Measurements from ENCODE around the gene HSD17B2. TPM values are rescaled to one million over a fixed set of nuclear protein-coding genes. Genes with fewer than 3 reads are reported as not detected.

HSD17B2 gene
- polyA plus RNA-seq, 3 donors, result not detected

GRCh38 chr16:82016964-82017363 lies 18.1 kb upstream of the HSD17B2 start:
- Histone ChIP-seq H3K4me1 (ENCODE audit: control insufficient read depth in 1 of 2, insufficient read depth in 2 of 2, low read length in 2 of 2) (no peaks in the 10 kb centered on the region), H3K36me3 (replicated peaks in 1 of 2; ENCODE audit: control insufficient read depth in 1 of 2, insufficient read depth in 2 of 2, low read length in 2 of 2) (no peaks in the 10 kb centered on the region), H3K9ac (ENCODE audit: insufficient read depth, low read length, poor library complexity, severe bottlenecking) (no peak overlapping the region), H3K9me3 (replicated peaks in 1 of 2; ENCODE audit: control insufficient read depth in 1 of 2, insufficient read depth in 1 of 2, low read length in 2 of 2) (peaks cover 5 to 14% of the 10 kb centered on the region in 2 donors), H4K20me1 (ENCODE audit: insufficient read depth, low read length) (no peaks in the 10 kb centered on the region), H3K4me3 (replicated peaks in 1 of 3; ENCODE audit: low read depth in 2 of 3, low read length in 3 of 3) (no peak overlapping the region), H3K27me3 (ENCODE audit: control insufficient read depth in 2 of 2, insufficient read depth in 2 of 2, low read length in 2 of 2) (peaks cover 3 to 7% of the 10 kb centered on the region in 2 donors), H3K79me2 (ENCODE audit: insufficient read depth, low read length) (no peaks in the 10 kb centered on the region), H2AFZ (ENCODE audit: insufficient read depth, low read depth, low read length, poor library complexity, severe bottlenecking) (no peak overlapping the region), H3K4me2 (replicated peaks; ENCODE audit: extremely low read depth, low read length, poor library complexity, severe bottlenecking) (no peak overlapping the region), H3K27ac (ENCODE audit: low read depth in 1 of 2, low read length in 2 of 2) (no peak overlapping the region)
- DNase-seq, result no peak
- no peak for TF ChIP-seq CTCF (IDR thresholded peaks at IDR 0.05)
- intact Hi-C loops (cut with micrococcal nuclease), result no loop called here
- Mint-ChIP-seq H3K27me3 (ENCODE audit: low read depth in 3 of 3) (peaks cover 7 to 21% (median 17%) of the 10 kb centered on the region in 3 donors), H3K4me3 (no peak overlapping the region), H3K4me1 (no peaks in the 10 kb centered on the region), H3K36me3 (no peaks in the 10 kb centered on the region), H3K9me3 (peaks cover 6 to 15% (median 12%) of the 10 kb centered on the region in 7 donors), H3K27ac (no peak overlapping the region)
- no CpG with 5 or more reads among the region's 2 CpGs for WGBS (ENCODE audit: insufficient coverage)

- no peak for DNase-seq
- Histone ChIP-seq H3K4me3 (replicated peaks in 1 of 3; ENCODE audit: low read depth in 2 of 3, low read length in 3 of 3) (no peak overlapping the region), H3K9me3 (replicated peaks in 1 of 2; ENCODE audit: control insufficient read depth in 1 of 2, insufficient read depth in 1 of 2, low read length in 2 of 2) (peaks cover under 1 to 9% of the 10 kb centered on the region in 2 donors), H3K27me3 (ENCODE audit: control insufficient read depth in 2 of 2, insufficient read depth in 2 of 2, low read length in 2 of 2) (peaks cover 0 to 3% of the 10 kb centered on the region in 2 donors), H3K36me3 (replicated peaks in 1 of 2; ENCODE audit: control insufficient read depth in 1 of 2, insufficient read depth in 2 of 2, low read length in 2 of 2) (no peaks in the 10 kb centered on the region), H4K20me1 (ENCODE audit: insufficient read depth, low read length) (no peaks in the 10 kb centered on the region), H3K79me2 (ENCODE audit: insufficient read depth, low read length) (no peaks in the 10 kb centered on the region), H2AFZ (ENCODE audit: insufficient read depth, low read depth, low read length, poor library complexity, severe bottlenecking) (no peak overlapping the region), H3K9ac (ENCODE audit: insufficient read depth, low read length, poor library complexity, severe bottlenecking) (no peak overlapping the region), H3K4me2 (replicated peaks; ENCODE audit: extremely low read depth, low read length, poor library complexity, severe bottlenecking) (no peak overlapping the region), H3K27ac (ENCODE audit: low read depth in 1 of 2, low read length in 2 of 2) (no peak overlapping the region), H3K4me1 (ENCODE audit: control insufficient read depth in 1 of 2, insufficient read depth in 2 of 2, low read length in 2 of 2) (no peaks in the 10 kb centered on the region)
- peaks cover 7 to 17% (median 11%) of the 10 kb centered on the region in 3 donors for H3K27me3 Mint-ChIP-seq (ENCODE audit: low read depth in 3 of 3)
- no peak overlapping the region for H3K4me3 Mint-ChIP-seq
- H3K27ac Mint-ChIP-seq, result no peak overlapping the region
- no peaks in the 10 kb centered on the region for H3K4me1 Mint-ChIP-seq
- WGBS (ENCODE audit: insufficient coverage), result no CpG with 5 or more reads among the region's 6 CpGs
- intact Hi-C loops (cut with micrococcal nuclease), result no loop called here
- peaks cover 1 to 6% (median 2%) of the 10 kb centered on the region in 7 donors for H3K9me3 Mint-ChIP-seq
- no peaks in the 10 kb centered on the region for H3K36me3 Mint-ChIP-seq
- TF ChIP-seq CTCF (IDR thresholded peaks at IDR 0.05), result no peak
Observed at GRCh38 chr16:82017911-82018568, 17.0 kb upstream of the HSD17B2 start.
